CD4-positive, alpha-beta T cell treated with Interleukin-17A for 4 hours (primary cell): ENCODE data around the gene MOGAT3.
A peak's percentile ranks its signal among the peaks of the same experiment; 100 is the strongest.

ENCODE experiments used
- DNase-seq: peaks from one replicate; pipeline ENCODE4 v3.0.0-alpha.2; 2020; ENCODE audit warnings: mixed read lengths

Gene MOGAT3

GRCh38 chr7:101159696-101160674, 40.9 kb downstream of the MOGAT3 start:
- no peak for DNase-seq

GRCh38 chr7:101156866-101157589, 43.8 kb downstream of the MOGAT3 start:
- no peak for DNase-seq

- DNase-seq: no peak
Measured at GRCh38 chr7:101156277-101156676, 44.6 kb downstream of the MOGAT3 start.

- DNase-seq: no peak
Measured at GRCh38 chr7:101155303-101155702, 45.5 kb downstream of the MOGAT3 start.

- no peak for DNase-seq
Measured at GRCh38 chr7:101154693-101155102, 46.1 kb downstream of the MOGAT3 start.

- peak; percentile 97 for DNase-seq
Measured at GRCh38 chr7:101153969-101154692, 46.7 kb downstream of the MOGAT3 start, which contains the start of gene AP1S1. AP1S1 (plus strand) TSS chr7:101154476; CDS start chr7:101154515, 39 bp downstream.

- no peak for DNase-seq
Measured at GRCh38 chr7:101151908-101152651, 48.8 kb downstream of the MOGAT3 start.
